Raji (cell line): ENCODE measurements around the gene MRPL57.

Experiments used
- POLR2A ChIP-seq: IDR thresholded peaks from 2 replicates; pipeline ENCODE4 v1.6.1; 2011; ENCODE audit warnings: low read depth, low read length, control low read depth; ENCODE audit not compliant: insufficient read depth

MRPL57 gene

DNA sequence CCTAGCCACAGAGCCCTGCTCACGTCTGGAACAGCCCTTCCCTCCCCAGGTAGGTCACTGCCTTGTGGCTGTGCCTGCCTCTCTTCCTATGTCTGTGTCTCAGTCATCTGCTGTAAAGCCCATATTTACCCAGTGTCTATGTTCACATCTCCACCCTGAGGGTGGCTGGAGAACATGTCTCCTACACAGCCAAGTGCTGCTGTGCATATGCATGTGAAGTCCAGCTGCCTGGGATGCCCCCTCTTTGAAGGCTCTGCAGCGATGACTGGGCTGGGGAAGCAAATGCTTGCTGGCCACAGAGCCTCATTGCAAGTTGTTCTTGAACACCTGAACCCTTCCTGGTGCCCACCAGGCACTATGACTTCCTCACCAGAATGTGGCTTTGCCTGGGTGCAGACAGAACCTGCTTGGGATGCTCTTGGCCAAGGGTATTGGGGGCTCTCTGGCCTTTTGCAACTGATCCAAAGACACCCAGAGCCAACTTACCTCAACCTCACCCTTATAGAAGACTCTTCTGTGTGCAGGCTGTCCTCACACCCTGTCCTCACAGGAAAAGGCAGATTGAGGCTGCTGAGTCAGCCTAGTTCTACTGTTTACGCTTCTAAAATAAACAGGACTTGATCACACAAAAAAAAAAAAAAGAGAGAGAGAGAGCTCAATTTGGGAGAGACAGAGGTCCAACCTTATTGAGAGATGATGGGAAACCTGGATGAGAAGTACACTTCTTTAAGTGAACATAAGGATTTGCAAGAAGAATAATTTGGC is 26.5 kb downstream of the MRPL57 start:
- no peak for TF ChIP-seq POLR2A

DNA sequence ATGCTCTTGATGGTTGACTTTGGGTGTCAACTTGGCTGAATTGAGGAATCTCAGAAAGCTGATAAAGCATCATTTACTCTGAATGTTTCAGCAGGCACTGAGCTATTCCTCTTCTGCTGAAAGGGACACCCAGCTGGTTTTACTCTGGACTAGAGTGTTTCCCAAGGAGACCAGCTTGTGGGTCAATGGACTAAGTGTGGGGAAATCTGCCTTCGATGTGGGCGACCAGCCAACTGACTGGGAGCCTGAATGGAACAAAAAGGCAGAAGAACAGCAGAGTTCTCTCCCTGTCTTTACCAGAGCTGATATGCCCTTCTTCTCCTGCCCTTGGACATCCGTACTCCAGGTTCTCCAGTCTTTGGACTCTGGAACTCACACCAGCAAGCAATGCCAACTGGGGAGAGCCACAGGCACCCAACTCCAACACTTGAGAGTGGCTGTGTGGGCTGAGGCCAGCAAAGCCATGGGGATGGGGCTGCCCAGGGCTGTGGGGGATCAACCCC is 32.2 kb downstream of the MRPL57 start:
- no peak for TF ChIP-seq POLR2A

DNA sequence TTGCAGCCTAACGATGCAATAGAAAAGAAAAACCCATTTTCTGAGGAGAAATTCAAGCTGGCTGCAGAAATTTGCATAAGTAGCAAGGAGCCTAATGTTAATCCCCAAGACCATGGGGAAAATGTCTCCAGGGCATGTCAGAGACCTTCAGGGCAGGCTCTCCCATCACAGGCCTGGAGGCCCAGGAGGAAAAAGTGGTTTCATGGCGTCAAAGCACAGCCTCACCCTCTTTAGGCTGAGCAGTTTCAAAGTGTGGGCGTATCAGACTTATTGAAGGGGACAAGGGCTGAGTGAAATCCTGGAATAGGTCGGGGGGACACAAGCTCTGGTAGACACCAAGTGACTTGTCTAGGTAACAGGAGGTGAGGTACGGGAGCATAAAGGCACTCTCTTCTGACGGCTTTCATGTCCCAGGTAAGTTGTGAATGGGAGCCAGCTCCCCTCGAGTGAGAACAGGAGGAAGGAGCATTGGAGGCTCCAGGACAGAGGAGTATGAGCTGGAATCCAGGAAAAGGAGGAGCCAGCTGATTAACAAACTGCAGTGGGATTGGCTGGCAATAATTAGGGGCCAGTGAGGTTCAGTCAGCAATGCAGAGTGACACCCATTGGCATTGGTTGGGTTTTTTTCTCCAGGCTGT is 35.8 kb downstream of the MRPL57 start:
- no peak for TF ChIP-seq POLR2A

DNA sequence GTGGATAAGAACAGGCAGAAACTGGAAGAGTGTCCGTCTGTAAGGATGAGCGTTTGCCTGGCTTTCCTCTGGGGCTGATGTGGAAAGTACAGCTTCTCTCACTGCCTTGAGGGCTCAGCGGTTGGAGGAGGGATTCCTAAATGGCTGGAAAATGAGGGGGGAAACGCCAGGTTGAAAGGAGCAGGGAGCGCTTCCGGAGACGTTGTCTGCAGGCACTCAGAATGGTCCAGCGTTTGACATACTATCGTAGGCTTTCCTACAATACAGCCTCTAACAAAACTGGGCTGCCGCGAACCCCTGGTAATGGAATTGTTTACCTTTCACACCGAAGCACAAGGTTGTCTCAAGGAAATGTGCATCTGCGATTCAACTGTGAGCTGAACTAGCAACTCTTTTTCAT is 39.9 kb downstream of the MRPL57 start:
- no peak for TF ChIP-seq POLR2A

DNA sequence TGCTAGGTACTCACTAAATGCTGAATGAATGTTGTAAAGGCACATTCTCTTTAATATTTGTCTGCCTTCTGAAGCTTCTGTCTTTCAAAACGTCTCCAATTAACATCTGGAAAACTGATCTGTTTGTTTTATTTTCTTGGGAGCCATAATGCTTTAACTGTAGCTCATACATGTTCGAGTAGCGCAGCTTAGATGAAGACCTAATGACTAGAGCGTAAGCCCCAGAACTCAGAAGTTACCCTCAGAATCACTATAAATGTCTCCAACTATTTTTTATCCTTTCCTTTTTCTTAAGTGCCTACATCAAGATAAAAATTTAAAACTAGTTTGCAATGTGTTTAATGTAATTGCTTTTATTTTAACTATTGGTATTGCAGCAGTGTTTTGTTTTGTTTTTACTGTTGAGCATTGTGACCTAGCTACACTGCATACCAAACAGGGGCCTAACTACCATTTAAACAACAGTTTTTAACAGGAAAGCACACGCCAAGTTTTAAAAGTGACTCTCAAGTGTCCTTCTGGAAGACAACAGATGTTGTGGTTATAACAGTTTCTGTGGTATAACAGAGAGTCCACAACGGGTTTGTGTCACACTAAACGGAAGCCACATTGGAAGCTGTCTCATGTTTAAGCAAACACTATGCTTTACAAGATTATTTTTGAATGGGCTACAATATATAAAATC is 42.0 kb downstream of the MRPL57 start:
- no peak for TF ChIP-seq POLR2A

DNA sequence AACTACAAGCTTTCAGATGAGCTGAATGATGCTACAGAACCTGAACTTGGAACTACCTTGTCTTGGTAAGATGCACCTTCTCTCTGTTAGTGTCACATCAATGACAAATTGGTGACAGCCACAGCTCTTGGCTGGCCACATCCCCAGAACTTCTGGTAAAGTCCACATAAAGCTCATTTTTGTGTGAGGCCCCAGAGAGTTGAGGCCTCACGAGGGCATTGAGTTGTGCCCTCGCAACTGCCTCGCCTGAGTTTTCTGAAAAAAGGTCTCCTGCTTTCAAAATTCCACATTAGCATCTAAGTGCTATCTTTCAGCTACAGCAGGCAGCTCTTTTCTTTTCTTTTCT is 42.6 kb downstream of the MRPL57 start:
- TF ChIP-seq POLR2A, result no peak

DNA sequence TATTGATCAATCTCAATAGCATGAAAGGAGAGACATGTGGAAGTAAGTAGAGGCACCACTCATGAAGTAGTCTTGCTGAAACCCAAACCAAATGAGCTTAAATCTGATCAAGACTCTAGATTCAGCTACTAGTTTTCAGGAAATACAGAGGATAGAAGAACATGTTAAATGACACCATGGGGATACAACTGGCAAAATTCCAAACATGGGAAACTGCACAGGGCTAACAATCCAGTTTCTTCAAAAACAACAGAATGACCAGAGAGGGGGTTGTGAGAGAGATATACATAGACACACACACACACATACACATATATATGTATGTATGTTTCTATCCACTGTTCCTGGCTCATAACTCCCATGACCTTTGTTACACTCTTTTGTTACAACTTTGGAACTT is 44.8 kb downstream of the MRPL57 start:
- TF ChIP-seq POLR2A, result no peak

DNA sequence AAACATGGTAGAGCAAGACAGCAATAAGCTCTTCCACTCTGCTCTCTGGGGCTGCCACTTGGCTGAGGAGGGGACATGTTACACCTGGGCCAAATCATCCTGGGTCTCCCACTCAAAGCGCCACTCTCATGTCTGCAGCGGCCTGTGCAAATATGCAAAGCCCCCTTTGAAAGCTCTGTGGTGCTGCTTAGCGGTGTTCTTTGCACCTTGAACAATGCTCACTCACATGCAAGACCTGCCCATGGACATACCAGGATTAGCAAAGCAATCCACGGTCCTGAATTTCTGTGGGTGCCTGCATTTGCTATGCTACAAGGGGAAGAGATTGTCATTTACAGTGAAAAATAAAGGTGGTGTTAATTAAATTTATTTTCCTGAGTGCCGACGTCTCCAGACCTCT is 48.6 kb downstream of the MRPL57 start:
- TF ChIP-seq POLR2A, result no peak

DNA sequence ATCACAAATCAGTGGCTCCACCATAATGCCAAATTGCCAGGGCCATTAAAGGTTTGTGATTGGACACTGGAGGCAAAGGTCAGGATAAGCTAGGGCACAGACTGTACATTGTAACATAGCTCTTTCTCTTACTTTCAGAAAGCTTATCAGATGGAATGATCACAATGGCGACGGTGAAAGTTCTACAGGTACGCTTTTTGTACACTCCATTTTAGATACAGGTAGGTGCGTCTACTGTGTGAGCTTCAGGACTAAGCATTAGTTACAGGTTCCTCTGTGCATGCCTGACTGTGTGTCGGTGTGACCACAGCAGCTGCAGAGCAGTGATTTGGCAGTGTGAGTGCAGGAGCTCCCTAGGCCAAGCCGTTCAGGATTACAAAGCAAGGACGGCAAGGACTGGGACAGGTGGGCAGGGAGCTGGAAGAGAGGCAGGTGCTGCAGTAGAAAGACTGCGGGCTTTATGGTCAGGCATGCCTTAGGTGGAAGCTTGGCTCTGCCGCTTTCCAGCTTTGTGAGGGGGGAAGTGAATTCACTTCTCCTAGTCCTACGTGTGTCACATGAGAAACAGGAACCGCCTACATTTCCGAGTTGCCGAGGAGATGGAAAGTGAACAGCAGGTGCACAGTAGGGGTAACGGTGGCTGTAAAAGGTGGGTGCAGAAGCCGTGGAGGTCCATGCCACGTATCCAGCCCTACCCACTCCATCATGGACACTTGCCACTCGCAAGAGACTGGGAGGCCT is 49.6 kb downstream of the MRPL57 start:
- TF ChIP-seq POLR2A, result no peak

DNA sequence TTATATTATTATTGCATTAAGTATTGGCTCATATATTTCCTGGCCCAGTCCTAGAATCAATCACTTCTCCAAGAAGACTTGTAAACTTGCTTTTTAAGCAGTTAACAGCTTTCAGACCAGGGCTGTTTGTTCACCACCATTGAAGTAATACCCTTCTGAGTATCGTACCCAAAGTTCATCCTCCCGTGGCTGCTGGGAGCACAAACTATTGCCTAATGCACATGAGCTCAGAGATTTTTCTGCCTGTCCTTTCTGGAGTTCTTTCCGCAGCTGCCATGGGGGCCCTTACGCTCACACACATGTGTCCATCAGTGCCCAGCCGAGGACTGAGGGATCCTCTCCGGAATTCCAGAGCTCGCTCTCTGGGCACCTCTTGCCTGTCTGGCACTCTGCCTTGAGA is 51.5 kb downstream of the MRPL57 start:
- TF ChIP-seq POLR2A, result no peak
